HCT116 (cell line): Measurements from ENCODE around the gene MYEOV. TPM values are rescaled to one million over a fixed set of nuclear protein-coding genes. Genes with fewer than 3 reads are reported as not detected.

ENCODE experiments used
- total RNA-seq: library from RNA; stranded (reverse); gene quantifications from one replicate; pipeline ENCODE4 v1.2.1, GENCODE V29; 2021; ENCODE audit not compliant: unreplicated experiment

The MYEOV gene
- total RNA-seq, 1 experiment from 2014 or later, result 135 TPM

Other genes starting within 250 kb of the MYEOV start
- 15.2 TPM for gene TPCN2, start 245.2 kb upstream of the MYEOV start, total RNA-seq
- 0.54 TPM for gene SMIM38, start 138.2 kb upstream of the MYEOV start, total RNA-seq
- not detected for gene LINC01488, start 187.5 kb downstream of the MYEOV start, total RNA-seq